Mesothelial cell of epicardium (in vitro differentiated cells): ENCODE measurements around the gene MIB2. TPM values are rescaled to one million over a fixed set of nuclear protein-coding genes. Genes with fewer than 3 reads are reported as not detected.
"Not testable (repeated sequence)": the region's sequence is repeated elsewhere in the genome, so short reads cannot be mapped to it uniquely, and the experiment has no call there.

Experiments used
- DNase-seq, 2 experiments: peaks; one replicate each; pipeline ENCODE4 v3.0.0; 2021; ENCODE audit warnings: low spot score in 2 of 2; ENCODE audit not compliant: unreplicated experiment in 2 of 2
- H3K27ac Mint-ChIP-seq: 2 replicates; pipeline ENCODE4 v1.8.0; 2021; ENCODE audit warnings: mixed read lengths
- H3K27me3 Mint-ChIP-seq: 2 replicates; pipeline ENCODE4 v1.8.0; 2021; ENCODE audit warnings: low read depth, mixed read lengths
- H3K36me3 Mint-ChIP-seq: 2 replicates; pipeline ENCODE4 v1.8.0; 2021; ENCODE audit warnings: mixed read lengths
- H3K4me1 Mint-ChIP-seq: 2 replicates; pipeline ENCODE4 v1.8.0; 2021; ENCODE audit warnings: mixed read lengths
- H3K4me3 Mint-ChIP-seq: 2 replicates; pipeline ENCODE4 v1.8.0; 2021; ENCODE audit warnings: mild to moderate bottlenecking, moderate library complexity, mixed read lengths
- H3K9me3 Mint-ChIP-seq: 2 replicates; pipeline ENCODE4 v1.8.0; 2021; ENCODE audit warnings: mixed read lengths
- total RNA-seq: library from RNA; stranded (reverse); gene quantifications from 3 replicates; pipeline ENCODE4 v1.2.1, GENCODE V29; 2021
- TF ChIP-seq, protein P1 (sequence below): fragments of 200-600 bp; sonication (generic); IDR thresholded peaks from one replicate; pipeline ENCODE4 v1.5.0; 2021; ENCODE audit warnings: antibody characterized with exemption; ENCODE audit not compliant: unreplicated experiment

Gene MIB2
- total RNA-seq, 1 donor from 2014 or later = 117 TPM

DNA sequence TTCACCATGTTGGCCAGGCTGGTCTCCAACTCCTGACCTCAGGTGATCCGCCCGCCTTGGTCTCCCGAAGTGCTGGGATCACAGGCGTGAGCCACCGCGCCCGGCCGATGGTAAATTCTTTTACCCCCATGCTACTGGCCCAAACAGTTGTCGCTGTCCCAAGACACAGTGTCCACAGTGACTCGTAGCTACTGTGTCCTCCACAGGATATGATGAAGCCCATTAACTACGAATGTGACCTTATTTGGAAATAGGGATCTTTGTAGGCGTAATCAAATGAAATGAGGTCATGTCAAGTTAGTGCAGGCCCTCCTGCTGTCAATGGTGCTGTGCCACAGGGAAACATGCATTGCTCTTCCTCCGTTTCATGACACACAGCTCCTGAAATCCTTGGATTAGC is 23.8 kb upstream of the MIB2 start:
- TF ChIP-seq, protein P1, sequence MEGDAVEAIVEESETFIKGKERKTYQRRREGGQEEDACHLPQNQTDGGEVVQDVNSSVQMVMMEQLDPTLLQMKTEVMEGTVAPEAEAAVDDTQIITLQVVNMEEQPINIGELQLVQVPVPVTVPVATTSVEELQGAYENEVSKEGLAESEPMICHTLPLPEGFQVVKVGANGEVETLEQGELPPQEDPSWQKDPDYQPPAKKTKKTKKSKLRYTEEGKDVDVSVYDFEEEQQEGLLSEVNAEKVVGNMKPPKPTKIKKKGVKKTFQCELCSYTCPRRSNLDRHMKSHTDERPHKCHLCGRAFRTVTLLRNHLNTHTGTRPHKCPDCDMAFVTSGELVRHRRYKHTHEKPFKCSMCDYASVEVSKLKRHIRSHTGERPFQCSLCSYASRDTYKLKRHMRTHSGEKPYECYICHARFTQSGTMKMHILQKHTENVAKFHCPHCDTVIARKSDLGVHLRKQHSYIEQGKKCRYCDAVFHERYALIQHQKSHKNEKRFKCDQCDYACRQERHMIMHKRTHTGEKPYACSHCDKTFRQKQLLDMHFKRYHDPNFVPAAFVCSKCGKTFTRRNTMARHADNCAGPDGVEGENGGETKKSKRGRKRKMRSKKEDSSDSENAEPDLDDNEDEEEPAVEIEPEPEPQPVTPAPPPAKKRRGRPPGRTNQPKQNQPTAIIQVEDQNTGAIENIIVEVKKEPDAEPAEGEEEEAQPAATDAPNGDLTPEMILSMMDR = no peak
- DNase-seq = no peak
- H3K4me1 Mint-ChIP-seq = no peaks in the 10 kb centered on the region
- H3K27me3 Mint-ChIP-seq = peaks cover 10% of the 10 kb centered on the region
- H3K27ac Mint-ChIP-seq = no peak overlapping the region
- no peak overlapping the region for H3K4me3 Mint-ChIP-seq
- no peaks in the 10 kb centered on the region for H3K9me3 Mint-ChIP-seq
- no peaks in the 10 kb centered on the region for H3K36me3 Mint-ChIP-seq

DNA sequence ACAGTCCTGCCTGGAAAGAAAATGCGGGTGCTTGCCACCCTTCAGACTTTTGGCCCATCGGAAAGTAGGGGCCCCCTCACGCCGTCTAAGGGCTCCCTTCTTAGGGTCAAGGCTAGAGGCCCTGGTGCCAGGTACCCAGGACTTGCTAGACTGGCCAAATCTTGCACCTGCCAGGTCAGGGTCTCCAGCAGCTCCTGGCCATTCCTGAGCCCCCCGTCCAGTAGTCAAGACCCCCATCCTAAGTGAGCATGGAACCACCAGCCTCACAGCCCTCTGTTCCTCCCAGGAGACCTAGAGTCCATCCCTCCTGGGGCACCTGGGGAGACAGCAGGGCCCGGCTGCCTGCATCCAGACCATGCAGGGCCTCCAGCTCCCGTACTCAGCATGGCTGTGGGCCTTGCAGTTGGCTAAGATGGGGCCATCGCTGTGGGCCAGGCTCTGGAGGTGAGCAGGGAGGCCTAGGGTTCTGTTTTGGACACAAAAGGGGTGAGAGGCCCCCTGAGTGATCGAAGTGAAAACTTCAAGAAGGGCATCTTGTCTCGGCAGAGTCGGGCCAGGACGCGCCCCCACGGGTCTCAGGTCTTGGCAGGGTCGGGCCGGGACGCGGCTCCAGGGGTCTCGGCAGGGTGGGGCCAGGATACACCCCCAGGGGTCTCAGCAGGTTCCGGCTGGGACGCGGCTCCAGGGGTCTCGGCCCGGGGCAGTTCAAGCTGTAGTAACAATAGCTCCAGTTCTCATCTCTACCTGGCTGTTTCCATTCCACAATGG is 21.3 kb upstream of the MIB2 start:
- DNase-seq = no peak
- peaks cover 18% of the 10 kb centered on the region for H3K27me3 Mint-ChIP-seq
- TF ChIP-seq, protein P1 = no peak
- no peak overlapping the region for H3K27ac Mint-ChIP-seq
- H3K9me3 Mint-ChIP-seq = no peaks in the 10 kb centered on the region
- H3K4me1 Mint-ChIP-seq = peaks cover 7% of the 10 kb centered on the region
- no peak overlapping the region for H3K4me3 Mint-ChIP-seq
- H3K36me3 Mint-ChIP-seq = no peaks in the 10 kb centered on the region

- H3K9me3 Mint-ChIP-seq = no peaks in the 10 kb centered on the region
Observed at GRCh38 chr1:1594602-1595260, 20.6 kb upstream of the MIB2 start.

DNA sequence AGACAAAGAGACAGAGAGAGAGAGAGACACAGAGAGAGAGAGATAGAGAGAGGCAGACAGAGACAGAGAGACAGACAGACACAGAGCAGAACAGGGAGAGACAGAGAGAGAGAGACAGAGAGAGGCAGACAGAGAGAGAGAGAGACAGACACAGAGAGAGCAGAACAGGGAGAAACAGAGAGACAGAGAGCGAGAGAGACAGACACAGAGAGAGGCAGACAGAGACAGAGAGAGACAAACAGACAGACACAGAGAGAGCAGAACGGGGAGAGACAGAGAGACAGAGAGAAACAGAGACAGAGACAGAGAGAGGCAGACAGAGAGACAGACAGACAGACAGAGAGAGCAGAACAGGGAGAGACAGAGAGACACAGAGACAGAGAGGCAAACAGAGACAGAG is 20.0 kb upstream of the MIB2 start:
- peaks cover 22% of the 10 kb centered on the region for H3K27me3 Mint-ChIP-seq
- H3K36me3 Mint-ChIP-seq, H3K9me3 Mint-ChIP-seq, DNase-seq, H3K4me1 Mint-ChIP-seq, H3K4me3 Mint-ChIP-seq, H3K27ac Mint-ChIP-seq: not testable (repeated sequence)

More at GRCh38 chr1:1594602-1595260, 20.6 kb upstream of the MIB2 start:
- Mint-ChIP-seq H3K4me1 (peaks cover 7% of the 10 kb centered on the region), H3K27me3 (peaks cover 21% of the 10 kb centered on the region), H3K36me3 (no peaks in the 10 kb centered on the region), H3K27ac (no peak overlapping the region), H3K4me3 (no peak overlapping the region)
- DNase-seq = no peak
- TF ChIP-seq, protein P1 = no peak

GRCh38 chr1:1596493-1597274 is 18.6 kb upstream of the MIB2 start:
- DNase-seq = no peak
- peaks cover 35% of the 10 kb centered on the region for H3K27me3 Mint-ChIP-seq
- H3K4me1 Mint-ChIP-seq = peaks cover 7% of the 10 kb centered on the region
- TF ChIP-seq, protein P1 = no peak
- no peaks in the 10 kb centered on the region for H3K36me3 Mint-ChIP-seq
- H3K9me3 Mint-ChIP-seq = no peaks in the 10 kb centered on the region
- no peak overlapping the region for H3K4me3 Mint-ChIP-seq
- no peak overlapping the region for H3K27ac Mint-ChIP-seq
